Progenitor cell of endocrine pancreas (in vitro differentiated cells): ENCODE data around the gene DUSP8. TPM values are rescaled to one million over a fixed set of nuclear protein-coding genes. Genes with fewer than 3 reads are reported as not detected.

Source experiments
- DNase-seq: peaks from one replicate; pipeline ENCODE4 v3.0.0; 2021; ENCODE audit warnings: low spot score; ENCODE audit not compliant: unreplicated experiment
- H3K27ac Mint-ChIP-seq: 2 replicates; pipeline ENCODE4 v1.8.0; 2021; ENCODE audit warnings: mild to moderate bottlenecking, moderate library complexity, mixed read lengths
- H3K27me3 Mint-ChIP-seq: 2 replicates; pipeline ENCODE4 v1.8.0; 2021; ENCODE audit warnings: mixed read lengths
- H3K36me3 Mint-ChIP-seq: 2 replicates; pipeline ENCODE4 v1.8.0; 2022; ENCODE audit warnings: mixed read lengths; ENCODE audit not compliant: insufficient read depth
- H3K4me1 Mint-ChIP-seq: 2 replicates; pipeline ENCODE4 v1.8.0; 2021; ENCODE audit warnings: low read depth, mixed read lengths
- H3K4me3 Mint-ChIP-seq: 2 replicates; pipeline ENCODE4 v1.8.0; 2021; ENCODE audit warnings: low read depth, mild to moderate bottlenecking, moderate library complexity, mixed read lengths
- H3K9me3 Mint-ChIP-seq: 2 replicates; pipeline ENCODE4 v1.8.0; 2021; ENCODE audit warnings: low read depth, mixed read lengths
- total RNA-seq: library from RNA; stranded (reverse); gene quantifications from 2 replicates; pipeline ENCODE4 v1.2.1, GENCODE V29; 2021
- TF ChIP-seq, protein P1 (sequence below): fragments of 200-600 bp; sonication (generic); IDR thresholded peaks from one replicate; pipeline ENCODE4 v1.5.0; 2021; ENCODE audit warnings: antibody characterized with exemption, mild to moderate bottlenecking; ENCODE audit not compliant: unreplicated experiment

Gene DUSP8
- total RNA-seq, 1 donor from 2014 or later = 15.2 TPM

GRCh38 chr11:1560649-1561251 is 11.3 kb downstream of the DUSP8 start:
- Mint-ChIP-seq H3K27ac (no peak overlapping the region), H3K4me1 (no peaks in the 10 kb centered on the region), H3K27me3 (peaks cover 5% of the 10 kb centered on the region), H3K4me3 (no peak overlapping the region), H3K9me3 (no peaks in the 10 kb centered on the region), H3K36me3 (peaks cover 2% of the 10 kb centered on the region)
- no peak for DNase-seq
- TF ChIP-seq, protein P1, sequence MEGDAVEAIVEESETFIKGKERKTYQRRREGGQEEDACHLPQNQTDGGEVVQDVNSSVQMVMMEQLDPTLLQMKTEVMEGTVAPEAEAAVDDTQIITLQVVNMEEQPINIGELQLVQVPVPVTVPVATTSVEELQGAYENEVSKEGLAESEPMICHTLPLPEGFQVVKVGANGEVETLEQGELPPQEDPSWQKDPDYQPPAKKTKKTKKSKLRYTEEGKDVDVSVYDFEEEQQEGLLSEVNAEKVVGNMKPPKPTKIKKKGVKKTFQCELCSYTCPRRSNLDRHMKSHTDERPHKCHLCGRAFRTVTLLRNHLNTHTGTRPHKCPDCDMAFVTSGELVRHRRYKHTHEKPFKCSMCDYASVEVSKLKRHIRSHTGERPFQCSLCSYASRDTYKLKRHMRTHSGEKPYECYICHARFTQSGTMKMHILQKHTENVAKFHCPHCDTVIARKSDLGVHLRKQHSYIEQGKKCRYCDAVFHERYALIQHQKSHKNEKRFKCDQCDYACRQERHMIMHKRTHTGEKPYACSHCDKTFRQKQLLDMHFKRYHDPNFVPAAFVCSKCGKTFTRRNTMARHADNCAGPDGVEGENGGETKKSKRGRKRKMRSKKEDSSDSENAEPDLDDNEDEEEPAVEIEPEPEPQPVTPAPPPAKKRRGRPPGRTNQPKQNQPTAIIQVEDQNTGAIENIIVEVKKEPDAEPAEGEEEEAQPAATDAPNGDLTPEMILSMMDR = no peak

DNA sequence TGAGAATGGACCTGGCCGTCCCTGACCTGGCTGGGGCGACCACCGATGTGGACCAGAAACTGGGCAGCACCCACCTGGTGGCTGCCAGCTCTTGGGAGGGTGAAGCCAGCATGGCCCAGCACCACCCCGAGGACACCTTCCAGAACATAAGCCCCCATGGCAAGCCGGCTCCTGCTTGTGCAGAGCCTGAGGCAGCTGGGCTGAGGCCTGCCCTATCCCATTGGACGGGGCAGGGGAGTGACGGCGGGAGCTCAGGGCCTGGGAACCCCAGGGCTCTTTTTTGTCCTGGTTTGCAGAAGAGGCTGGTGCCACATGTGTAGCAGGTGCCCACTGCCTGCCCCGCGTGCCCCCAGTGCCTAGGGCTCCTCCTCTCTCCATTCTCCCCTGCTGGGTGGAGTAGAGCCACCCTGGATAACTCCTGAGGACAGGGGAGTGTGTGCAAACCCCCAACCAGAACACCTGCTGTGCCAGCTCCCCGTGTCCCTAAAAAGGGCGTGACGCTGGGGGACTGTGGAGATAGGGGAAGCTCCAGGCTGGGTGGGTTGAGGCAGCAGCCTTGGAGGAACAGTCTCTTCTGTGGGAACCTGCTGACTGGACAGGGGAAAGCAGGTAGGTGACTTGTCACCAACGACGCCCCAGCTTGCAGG is 11.9 kb downstream of the DUSP8 start:
- Mint-ChIP-seq H3K9me3 (no peaks in the 10 kb centered on the region), H3K4me3 (no peak overlapping the region), H3K27ac (no peak overlapping the region), H3K4me1 (no peaks in the 10 kb centered on the region), H3K27me3 (peaks cover 5% of the 10 kb centered on the region), H3K36me3 (peaks cover 2% of the 10 kb centered on the region)
- TF ChIP-seq, protein P1 = no peak
- DNase-seq = no peak

DNA sequence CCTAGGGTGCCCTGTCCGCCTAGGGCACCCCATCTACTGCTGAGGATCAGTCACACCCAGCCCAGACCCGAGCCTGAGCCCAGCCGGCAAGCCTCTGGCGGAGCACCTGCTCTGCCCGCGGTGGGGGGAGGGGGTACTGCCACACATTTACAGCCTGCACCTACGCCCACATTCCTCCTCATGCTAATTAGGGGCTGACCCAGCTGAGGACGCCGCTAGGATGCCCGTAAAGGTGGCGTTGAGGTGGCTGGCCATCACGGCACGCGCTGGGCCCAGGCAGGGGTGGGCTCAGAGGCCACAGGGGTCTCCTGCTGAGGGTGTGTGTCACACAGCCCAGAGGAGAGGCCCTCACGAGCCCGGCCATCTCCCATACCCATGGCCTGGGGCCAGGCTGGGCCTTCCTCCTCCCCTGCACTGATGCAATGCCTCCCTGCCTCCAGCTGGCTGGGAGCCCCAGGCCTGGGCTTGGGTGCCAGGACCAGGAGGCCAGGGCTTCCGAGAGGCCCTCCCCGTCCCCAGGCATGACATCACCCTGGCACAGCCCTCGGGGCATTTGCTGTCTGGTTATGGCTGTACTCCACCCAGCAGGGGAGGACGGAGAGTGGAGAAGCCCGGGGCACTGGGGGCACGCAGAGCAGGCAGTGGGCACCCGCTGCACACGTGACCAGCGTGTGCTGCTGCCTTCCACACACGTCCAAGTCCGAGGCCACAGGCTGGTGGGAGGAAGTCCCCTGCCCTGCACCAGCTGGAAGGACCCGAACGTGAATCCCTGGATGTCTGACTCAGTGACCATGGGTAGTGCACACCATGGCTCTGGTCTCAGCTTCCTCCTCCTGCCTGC is 12.7 kb downstream of the DUSP8 start:
- H3K9me3 Mint-ChIP-seq = no peaks in the 10 kb centered on the region
- no peak for DNase-seq
- peaks cover 3% of the 10 kb centered on the region for H3K4me1 Mint-ChIP-seq
- no peak overlapping the region for H3K27ac Mint-ChIP-seq
- peaks cover 2% of the 10 kb centered on the region for H3K36me3 Mint-ChIP-seq
- peaks cover 5% of the 10 kb centered on the region for H3K27me3 Mint-ChIP-seq
- TF ChIP-seq, protein P1 = no peak
- no peak overlapping the region for H3K4me3 Mint-ChIP-seq

- TF ChIP-seq, protein P1 = no peak
- DNase-seq = no peak
- H3K4me1 Mint-ChIP-seq = peaks cover 4% of the 10 kb centered on the region
- no peaks in the 10 kb centered on the region for H3K9me3 Mint-ChIP-seq
- no peak overlapping the region for H3K27ac Mint-ChIP-seq
- no peak overlapping the region for H3K4me3 Mint-ChIP-seq
- H3K36me3 Mint-ChIP-seq = peaks cover 2% of the 10 kb centered on the region
- peaks cover 7% of the 10 kb centered on the region for H3K27me3 Mint-ChIP-seq
Measured at GRCh38 chr11:1558775-1559110, 13.3 kb downstream of the DUSP8 start.

GRCh38 chr11:1557904-1558774 is 13.9 kb downstream of the DUSP8 start:
- peaks cover 2% of the 10 kb centered on the region for H3K36me3 Mint-ChIP-seq
- H3K9me3 Mint-ChIP-seq = no peaks in the 10 kb centered on the region
- no peak overlapping the region for H3K27ac Mint-ChIP-seq
- no peak overlapping the region for H3K4me3 Mint-ChIP-seq
- DNase-seq = no peak
- H3K4me1 Mint-ChIP-seq = peaks cover 4% of the 10 kb centered on the region
- H3K27me3 Mint-ChIP-seq = peaks cover 13% of the 10 kb centered on the region
- TF ChIP-seq, protein P1 = no peak
